Keratinocyte (primary cell): ENCODE results near the gene SYT11. TPM values are rescaled to one million over a fixed set of nuclear protein-coding genes. Genes with fewer than 3 reads are reported as not detected.

ENCODE experiments used
- DNase-seq: peaks from one replicate; pipeline ENCODE4 v3.0.0-alpha.2; 2011; ENCODE audit warnings: low read depth, missing footprints, low spot score
- FAIRE-seq: peaks from 2 replicates; lab custom pipeline; 2011; peaks lifted over from hg19 to GRCh38; lab: Jason Lieb, UNC
- H2AFZ ChIP-seq: 2 replicates; pipeline ENCODE4 v1.6.0; 2012; ENCODE audit warnings: low read length, control low read depth, inconsistent platforms; ENCODE audit not compliant: control insufficient read depth
- H3K27ac ChIP-seq: 2 replicates; pipeline ENCODE4 v1.5.1; 2011; ENCODE audit warnings: low read length; ENCODE audit not compliant: control insufficient read depth, insufficient read depth
- H3K27me3 ChIP-seq: 3 replicates; pipeline ENCODE4 v1.6.0; 2011; ENCODE audit warnings: low read length; ENCODE audit not compliant: control insufficient read depth, insufficient read depth; ENCODE audit errors: extremely low read depth
- H3K36me3 ChIP-seq, 2 experiments: 2 replicates in 1 of 2; 3 replicates in 1 of 2; pipeline ENCODE4 v1.5.1; 2011; ENCODE audit warnings: low read length in 2 of 2, mild to moderate bottlenecking in 1 of 2; ENCODE audit not compliant: control insufficient read depth in 2 of 2, insufficient read depth in 2 of 2; ENCODE audit errors: extremely low read depth in 1 of 2
- H3K4me1 ChIP-seq: 3 replicates; pipeline ENCODE4 v1.5.1; 2011; ENCODE audit warnings: low read length; ENCODE audit not compliant: control insufficient read depth, insufficient read depth; ENCODE audit errors: extremely low read depth
- H3K4me2 ChIP-seq: 3 replicates; pipeline ENCODE4 v1.6.0; 2011; ENCODE audit warnings: low read depth, low read length; ENCODE audit not compliant: control insufficient read depth, insufficient read depth; ENCODE audit errors: extremely low read depth
- H3K4me3 ChIP-seq, 3 experiments: fragments of 200-600 bp in 1 of 3; sonication (generic) in 1 of 3; 2 replicates in 2 of 3; 3 replicates in 1 of 3; pipeline ENCODE4 v1.5.1; 2011 to 2016; ENCODE audit warnings: low read length in 3 of 3, mild to moderate bottlenecking in 3 of 3, control low read depth in 2 of 3, inconsistent platforms in 1 of 3, low read depth in 1 of 3, mixed read lengths in 1 of 3, mixed run types in 1 of 3, moderate library complexity in 1 of 3; ENCODE audit not compliant: control insufficient read depth in 2 of 3, insufficient read depth in 2 of 3; ENCODE audit errors: extremely low read depth in 1 of 3
- H3K79me2 ChIP-seq: 2 replicates; pipeline ENCODE4 v1.6.0; 2012; ENCODE audit warnings: low read length; ENCODE audit not compliant: control insufficient read depth, insufficient read depth
- H3K9ac ChIP-seq: 3 replicates; pipeline ENCODE4 v1.6.0; 2011; ENCODE audit warnings: low read length; ENCODE audit not compliant: control insufficient read depth, insufficient read depth; ENCODE audit errors: extremely low read depth
- H3K9me1 ChIP-seq: 3 replicates; pipeline ENCODE4 v1.6.0; 2011; ENCODE audit warnings: low read length; ENCODE audit not compliant: control insufficient read depth, insufficient read depth; ENCODE audit errors: extremely low read depth
- H3K9me3 ChIP-seq: 2 replicates; pipeline ENCODE4 v1.5.1; 2012; ENCODE audit warnings: low read depth, low read length; ENCODE audit not compliant: control insufficient read depth
- H4K20me1 ChIP-seq: 3 replicates; pipeline ENCODE4 v1.6.0; 2011; ENCODE audit warnings: low read length; ENCODE audit not compliant: control insufficient read depth, insufficient read depth; ENCODE audit errors: extremely low read depth
- CTCF ChIP-seq, 3 experiments: IDR thresholded peaks in 1 of 3; conservative IDR thresholded peaks in 1 of 3; optimal IDR thresholded peaks in 1 of 3; 2 replicates in 2 of 3; 3 replicates in 1 of 3; pipeline versions ENCODE3 to v1.5.1; 2011; ENCODE audit warnings: low read length in 3 of 3, mild to moderate bottlenecking in 3 of 3, moderate library complexity in 2 of 3, control low read depth in 1 of 3, inconsistent platforms in 1 of 3; ENCODE audit not compliant: insufficient read depth in 2 of 3; ENCODE audit errors: extremely low read depth in 1 of 3
- EZH2 ChIP-seq: IDR thresholded peaks from one replicate; pipeline ENCODE4 v1.6.1; 2012; ENCODE audit warnings: inconsistent platforms, mild to moderate bottlenecking, low read length, moderate library complexity
- dilution Hi-C: fragments of 300-500 bp; cut with MboI; formaldehyde crosslinking; loops from one replicate; pipeline ENCODE4 v1.7.0; 2020; ENCODE audit warnings: low sequenced_read_pairs; ENCODE audit not compliant: extremely low pct_ligation_motif_present
- polyA plus RNA-seq, 5 experiments: library from polyadenylated mRNA; depleted of rRNA in 3 of 5; stranded (reverse) in 3 of 5; stranded (forward) in 1 of 5; unstranded in 1 of 5; fragments of >200 nt; gene quantifications; 1 replicate in 1 of 5; 2 replicates in 3 of 5; 3 replicates in 1 of 5; pipeline versions ENCODE4 v1.2.1 to v1.2.3, GENCODE V29; 2011 to 2012; ENCODE audit warnings: missing spikeins in 2 of 5, low read depth in 1 of 5, low replicate concordance in 1 of 5

Gene SYT11
- polyA plus RNA-seq, 1 donor (not counting 4 experiments of a cell fraction or from before 2014, with no cell fraction given), result 0.08 TPM

GRCh38 chr1:155835548-155835947, 23.8 kb upstream of the SYT11 start:
- Histone ChIP-seq H3K36me3 (peaks cover 0 to 4% of the 10 kb centered on the region in 2 experiments), H3K9me1 (no peaks in the 10 kb centered on the region), H3K79me2 (peaks cover 7% of the 10 kb centered on the region), H3K9ac (no peak overlapping the region), H3K4me2 (no peak overlapping the region), H4K20me1 (no peaks in the 10 kb centered on the region), H3K27ac (no peak overlapping the region), H3K4me1 (no peaks in the 10 kb centered on the region), H3K27me3 (no peaks in the 10 kb centered on the region), H2AFZ (no peak overlapping the region), H3K9me3 (no peaks in the 10 kb centered on the region), H3K4me3 (no peak overlapping the region)
- dilution Hi-C loops, result no loop called here
- FAIRE-seq (no peak), DNase-seq (no peak)
- TF ChIP-seq CTCF (optimal IDR thresholded peaks at IDR 0.05 in 1 of 3, IDR thresholded peaks at IDR 0.05 in 1 of 3, conservative IDR thresholded peaks at IDR 0.05 in 1 of 3; ENCODE audit: extremely low read depth in 1 of 3, insufficient read depth in 2 of 3, low read length in 3 of 3) (no peak), EZH2 (no peak)

- no peak overlapping the region for H3K27ac ChIP-seq
- dilution Hi-C loops, result no loop called here
- H3K9me1 ChIP-seq, result no peaks in the 10 kb centered on the region
- no peaks in the 10 kb centered on the region for H4K20me1 ChIP-seq
- no peaks in the 10 kb centered on the region for H3K4me1 ChIP-seq
- peaks cover 6 to 10% of the 10 kb centered on the region in 2 experiments for H3K36me3 ChIP-seq
- no peak for TF ChIP-seq CTCF (optimal IDR thresholded peaks at IDR 0.05 in 1 of 3, IDR thresholded peaks at IDR 0.05 in 1 of 3, conservative IDR thresholded peaks at IDR 0.05 in 1 of 3; ENCODE audit: extremely low read depth in 1 of 3, insufficient read depth in 2 of 3, low read length in 3 of 3)
- TF ChIP-seq EZH2, result no peak
- no peak overlapping the region for H2AFZ ChIP-seq
- no peak overlapping the region for H3K4me3 ChIP-seq
- H3K9me3 ChIP-seq, result no peaks in the 10 kb centered on the region
- peaks cover 31% of the 10 kb centered on the region for H3K79me2 ChIP-seq
- DNase-seq (no peak), FAIRE-seq (no peak)
- H3K9ac ChIP-seq, result no peak overlapping the region
- no peaks in the 10 kb centered on the region for H3K27me3 ChIP-seq
- no peak overlapping the region for H3K4me2 ChIP-seq
Observed at GRCh38 chr1:155840386-155840785, 19.0 kb upstream of the SYT11 start.
